Karpas-422 (cell line): ENCODE results near the gene MFSD8. TPM values are rescaled to one million over a fixed set of nuclear protein-coding genes. Genes with fewer than 3 reads are reported as not detected.
"Not testable (repeated sequence)": the region's sequence is repeated elsewhere in the genome, so short reads cannot be mapped to it uniquely, and the experiment has no call there.

Experiments used
- DNase-seq: peaks from one replicate; pipeline ENCODE4 v3.0.0-alpha.2; 2015
- H2AFZ ChIP-seq: fragments of 200-600 bp; sonication (generic); 2 replicates; pipeline ENCODE4 v1.6.1; 2014; ENCODE audit warnings: antibody characterized with exemption, low read length, mixed read lengths
- H3K27ac ChIP-seq: fragments of 200-600 bp; sonication (generic); 2 replicates; pipeline ENCODE4 v1.5.1; 2014; ENCODE audit warnings: mild to moderate bottlenecking, low read length, moderate library complexity
- H3K27me3 ChIP-seq: fragments of 200-600 bp; sonication (generic); 2 replicates; pipeline ENCODE4 v1.6.1; 2014; ENCODE audit warnings: low read length, mixed read lengths
- H3K36me3 ChIP-seq: fragments of 200-600 bp; sonication (generic); 2 replicates; pipeline ENCODE4 v1.6.1; 2014; ENCODE audit warnings: low read length, mixed read lengths; ENCODE audit not compliant: insufficient read depth
- H3K4me1 ChIP-seq: fragments of 200-600 bp; sonication (generic); 2 replicates; pipeline ENCODE4 v1.6.1; 2014; ENCODE audit warnings: mild to moderate bottlenecking, low read length, mixed read lengths
- H3K4me2 ChIP-seq: fragments of 200-600 bp; sonication (generic); 2 replicates; pipeline ENCODE4 v1.6.1; 2014; ENCODE audit warnings: low read length, low read depth, mild to moderate bottlenecking; ENCODE audit not compliant: poor library complexity, severe bottlenecking
- H3K4me3 ChIP-seq: fragments of 200-600 bp; sonication (generic); 2 replicates; pipeline ENCODE4 v1.5.1; 2014; ENCODE audit warnings: mild to moderate bottlenecking, antibody characterized with exemption, low read length, mixed read lengths
- H3K79me2 ChIP-seq: fragments of 200-600 bp; sonication (generic); 2 replicates; pipeline ENCODE4 v1.6.1; 2014; ENCODE audit warnings: mild to moderate bottlenecking, low read length, mixed read lengths
- H3K9ac ChIP-seq: fragments of 200-600 bp; sonication (generic); 2 replicates; pipeline ENCODE4 v1.6.0; 2014; ENCODE audit warnings: low read length
- H3K9me2 ChIP-seq: fragments of 200-600 bp; sonication (generic), shearing (Covaris generic); replicated peaks from 2 replicates; pipeline ENCODE4 v1.6.0; 2014; ENCODE audit warnings: mild to moderate bottlenecking, low read length, moderate library complexity; ENCODE audit not compliant: insufficient read depth
- H3K9me3 ChIP-seq: fragments of 300-700, 200-600 bp; sonication (generic); 2 replicates; pipeline ENCODE4 v1.6.1; 2014; ENCODE audit warnings: low read length, mixed read lengths
- H4K20me1 ChIP-seq: fragments of 200-600 bp; sonication (generic); 2 replicates; pipeline ENCODE4 v1.6.1; 2014; ENCODE audit warnings: mild to moderate bottlenecking, antibody characterized with exemption, low read length, low read depth; ENCODE audit not compliant: insufficient read depth
- total RNA-seq: library from RNA; depleted of rRNA; stranded (reverse); fragments of >200 nt; shearing (Covaris generic); gene quantifications from 2 replicates; pipeline ENCODE4 v1.2.3, GENCODE V29; 2014; ENCODE audit warnings: low replicate concordance

Gene MFSD8
- total RNA-seq, 1 experiment from 2014 or later, result 99.5 TPM

- Histone ChIP-seq H3K9me2 (no peaks in the 10 kb centered on the region), H3K36me3 (peaks cover 30% of the 10 kb centered on the region), H4K20me1 (no peaks in the 10 kb centered on the region), H3K9ac (no peak overlapping the region), H2AFZ (no peak overlapping the region), H3K4me3 (no peak overlapping the region), H3K9me3 (no peaks in the 10 kb centered on the region), H3K27ac (no peak overlapping the region), H3K4me2 (no peak overlapping the region), H3K4me1 (no peaks in the 10 kb centered on the region), H3K79me2 (peaks cover 35% of the 10 kb centered on the region), H3K27me3 (no peaks in the 10 kb centered on the region)
- no peak for DNase-seq
Observed at GRCh38 chr4:127985989-127986388, 21.0 kb upstream of the MFSD8 start.

- H4K20me1 ChIP-seq, result no peaks in the 10 kb centered on the region
- no peak overlapping the region for H2AFZ ChIP-seq
- no peaks in the 10 kb centered on the region for H3K4me1 ChIP-seq
- no peak overlapping the region for H3K27ac ChIP-seq
- H3K9me2 ChIP-seq, result no peaks in the 10 kb centered on the region
- no peaks in the 10 kb centered on the region for H3K27me3 ChIP-seq
- no peak overlapping the region for H3K9ac ChIP-seq
- H3K4me3 ChIP-seq, result no peak overlapping the region
- no peak for DNase-seq
- peaks cover 55% of the 10 kb centered on the region for H3K79me2 ChIP-seq
- H3K9me3 ChIP-seq, result peaks cover 5% of the 10 kb centered on the region
- no peak overlapping the region for H3K4me2 ChIP-seq
- peaks cover 40% of the 10 kb centered on the region for H3K36me3 ChIP-seq
Observed at GRCh38 chr4:127982445-127982844, 17.5 kb upstream of the MFSD8 start.

DNA sequence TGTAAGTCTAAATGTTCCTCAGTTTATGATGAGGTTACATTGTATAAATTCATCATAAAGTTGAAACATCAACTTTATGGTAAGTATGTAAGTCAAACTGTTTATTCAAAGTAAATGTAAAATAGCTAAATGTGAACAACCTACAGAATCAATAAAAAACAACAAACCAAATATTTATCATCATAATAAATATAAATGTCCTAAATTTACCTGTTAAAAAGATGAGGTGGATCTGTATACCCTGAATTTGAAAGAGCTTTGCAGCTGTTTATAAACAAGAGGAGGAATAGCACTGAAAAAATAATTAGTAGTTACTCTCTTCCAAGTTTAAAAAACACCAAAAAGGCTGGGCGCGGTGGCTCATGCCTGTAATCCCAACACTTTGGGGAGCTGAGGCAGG lies 14.0 kb upstream of the MFSD8 start:
- no peak overlapping the region for H3K9ac ChIP-seq

GRCh38 chr4:127975121-127975770 lies 10.3 kb upstream of the MFSD8 start:
- Histone ChIP-seq H3K79me2 (peaks cover 89% of the 10 kb centered on the region), H3K4me1 (no peaks in the 10 kb centered on the region), H3K4me3 (no peak overlapping the region), H3K4me2 (no peak overlapping the region), H3K36me3 (peaks cover 43% of the 10 kb centered on the region), H3K9me3 (peaks cover 5% of the 10 kb centered on the region), H2AFZ (no peak overlapping the region), H3K27ac (no peak overlapping the region), H3K9ac (no peak overlapping the region), H4K20me1 (no peaks in the 10 kb centered on the region), H3K27me3 (no peaks in the 10 kb centered on the region), H3K9me2 (no peaks in the 10 kb centered on the region)
- no peak for DNase-seq

More for the DNA sequence above, 14.0 kb upstream of the MFSD8 start:
- H3K9me3 ChIP-seq, result peaks cover 5% of the 10 kb centered on the region
- H2AFZ ChIP-seq, result no peak overlapping the region
- no peaks in the 10 kb centered on the region for H3K27me3 ChIP-seq
- H3K4me3 ChIP-seq, result no peak overlapping the region
- H3K4me1 ChIP-seq, result no peaks in the 10 kb centered on the region
- peaks cover 79% of the 10 kb centered on the region for H3K79me2 ChIP-seq
- no peak overlapping the region for H3K27ac ChIP-seq
- H3K9me2 ChIP-seq, result no peaks in the 10 kb centered on the region
- no peaks in the 10 kb centered on the region for H4K20me1 ChIP-seq
- no peak for DNase-seq
- H3K36me3 ChIP-seq, result peaks cover 33% of the 10 kb centered on the region
- H3K4me2 ChIP-seq, result no peak overlapping the region

GRCh38 chr4:127970925-127971324 lies 6.0 kb upstream of the MFSD8 start:
- not testable (repeated sequence) for H3K4me3 ChIP-seq, H2AFZ ChIP-seq, H3K27me3 ChIP-seq, DNase-seq, H3K9me3 ChIP-seq, H3K27ac ChIP-seq, H4K20me1 ChIP-seq, H3K4me2 ChIP-seq, H3K9me2 ChIP-seq, H3K9ac ChIP-seq
- Histone ChIP-seq H3K79me2 (peaks cover 98% of the 10 kb centered on the region), H3K4me1 (peaks cover 22% of the 10 kb centered on the region), H3K36me3 (peaks cover 29% of the 10 kb centered on the region)

DNA sequence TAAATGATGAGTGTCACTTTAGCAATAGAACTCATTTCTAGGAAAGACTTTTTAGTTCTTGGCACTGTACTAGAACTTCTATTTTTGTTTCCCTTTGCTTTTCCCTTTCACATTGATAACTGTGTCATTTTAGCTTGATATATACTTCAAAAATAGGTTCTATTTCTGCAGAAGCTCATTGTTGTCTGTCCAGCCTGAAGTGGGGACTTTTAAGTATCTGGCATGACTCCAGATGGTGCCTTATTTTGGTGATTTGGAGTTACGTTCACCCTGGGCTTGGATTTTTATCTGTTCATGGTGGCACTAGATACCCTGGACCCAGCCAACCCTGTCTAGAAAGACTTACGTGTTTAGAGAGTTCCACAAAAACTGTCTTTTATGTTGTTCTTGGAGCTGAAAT lies 3.6 kb upstream of the MFSD8 start:
- no peak for DNase-seq
- Histone ChIP-seq H3K79me2 (peaks cover 93% of the 10 kb centered on the region), H3K9me3 (no peaks in the 10 kb centered on the region), H3K4me1 (peaks cover 22% of the 10 kb centered on the region), H3K27ac (no peak overlapping the region), H2AFZ (no peak overlapping the region), H3K9ac (no peak overlapping the region), H3K4me2 (peak overlapping the region; percentile 9), H3K27me3 (no peaks in the 10 kb centered on the region), H3K36me3 (peaks cover 14% of the 10 kb centered on the region; the same call in 1 of the 2 replicates), H4K20me1 (no peaks in the 10 kb centered on the region), H3K9me2 (no peaks in the 10 kb centered on the region), H3K4me3 (no peak overlapping the region)

GRCh38 chr4:127967141-127967775 lies 2.3 kb upstream of the MFSD8 start:
- Histone ChIP-seq H3K27me3 (no peaks in the 10 kb centered on the region), H3K4me2 (peak overlapping the region; percentile 85), H3K27ac (no peak overlapping the region), H3K79me2 (peaks cover 93% of the 10 kb centered on the region), H3K9me2 (no peaks in the 10 kb centered on the region), H2AFZ (no peak overlapping the region), H3K36me3 (peaks cover 7% of the 10 kb centered on the region; the same call in 1 of the 2 replicates), H3K4me3 (peak overlapping the region; percentile 22; the same call in 1 of the 2 replicates), H4K20me1 (no peaks in the 10 kb centered on the region), H3K9me3 (no peaks in the 10 kb centered on the region), H3K4me1 (peaks cover 30% of the 10 kb centered on the region), H3K9ac (peak overlapping the region; percentile 22)
- no peak for DNase-seq

DNA sequence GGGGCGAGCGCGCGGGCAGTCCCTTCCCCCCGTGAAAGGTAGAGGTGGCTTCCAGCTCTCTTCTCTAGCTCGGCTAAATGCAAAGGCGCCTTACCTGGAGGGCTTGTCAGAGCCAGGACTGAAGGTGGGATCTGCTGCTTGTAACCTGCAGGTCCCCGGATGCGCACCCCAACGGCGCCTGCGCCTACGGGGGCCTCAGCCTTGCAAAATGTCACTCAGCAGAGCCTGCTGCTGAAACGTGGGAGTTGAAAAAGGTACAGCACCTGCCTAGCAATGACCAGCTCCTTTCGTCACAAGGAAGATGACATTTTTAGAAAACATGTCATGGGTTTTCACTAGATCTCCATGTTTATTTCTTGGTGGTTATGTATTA lies 816 bp upstream of the MFSD8 start:
- H3K27ac ChIP-seq, result peak overlapping the region; percentile 51
- peak overlapping the region; percentile 85 for H3K9ac ChIP-seq
- H3K36me3 ChIP-seq, result peaks cover 7% of the 10 kb centered on the region; the same call in 1 of the 2 replicates
- H3K27me3 ChIP-seq, result no peaks in the 10 kb centered on the region
- H3K79me2 ChIP-seq, result peaks cover 92% of the 10 kb centered on the region
- DNase-seq, result peak; percentile 91
- H3K9me2 ChIP-seq, result no peaks in the 10 kb centered on the region
- H2AFZ ChIP-seq, result peak overlapping the region; percentile 58
- H3K4me3 ChIP-seq, result peak overlapping the region; percentile 73
- no peaks in the 10 kb centered on the region for H3K9me3 ChIP-seq
- H4K20me1 ChIP-seq, result no peaks in the 10 kb centered on the region
- H3K4me1 ChIP-seq, result peaks cover 33% of the 10 kb centered on the region
- H3K4me2 ChIP-seq, result peak overlapping the region; percentile 85
